GM18498 (cell line): ENCODE results near the gene GALNT7.
A peak's percentile ranks its signal among the peaks of the same experiment; 100 is the strongest.
"Not testable (repeated sequence)": the region's sequence is repeated elsewhere in the genome, so short reads cannot be mapped to it uniquely, and the experiment has no call there.

ENCODE experiments used
- ATAC-seq: cut with Tn5 transposase; IDR thresholded peaks from one replicate; pipeline ENCODE4 v1.9.1; 2021; ENCODE audit warnings: mild to moderate bottlenecking, moderate library complexity; ENCODE audit not compliant: unreplicated experiment

The GALNT7 gene

GRCh38 chr4:173192375-173193162 is 24.0 kb downstream of the GALNT7 start:
- ATAC-seq = no peak

- ATAC-seq = no peak
Observed at GRCh38 chr4:173194157-173194556, 25.5 kb downstream of the GALNT7 start.

GRCh38 chr4:173195109-173195508 is 26.5 kb downstream of the GALNT7 start:
- no peak for ATAC-seq

DNA sequence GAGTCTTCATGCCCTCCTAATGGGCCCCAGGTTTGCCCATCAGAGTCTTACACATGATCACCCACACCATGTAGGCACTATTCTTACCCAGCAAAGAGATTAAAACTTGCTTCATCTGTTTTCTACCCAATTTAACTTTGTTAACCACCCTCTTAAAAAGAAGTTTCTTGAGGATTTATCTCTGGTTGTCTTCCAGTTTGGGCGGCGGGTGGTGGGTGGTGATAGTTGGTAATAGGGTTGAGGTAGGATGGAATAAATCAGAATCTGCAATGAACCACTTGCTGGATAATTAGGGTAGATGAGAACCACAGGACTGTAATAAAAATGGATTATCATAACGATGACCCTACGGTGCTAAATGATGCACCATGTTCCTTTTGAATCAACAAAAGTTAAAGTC is 30.9 kb downstream of the GALNT7 start:
- ATAC-seq = no peak

DNA sequence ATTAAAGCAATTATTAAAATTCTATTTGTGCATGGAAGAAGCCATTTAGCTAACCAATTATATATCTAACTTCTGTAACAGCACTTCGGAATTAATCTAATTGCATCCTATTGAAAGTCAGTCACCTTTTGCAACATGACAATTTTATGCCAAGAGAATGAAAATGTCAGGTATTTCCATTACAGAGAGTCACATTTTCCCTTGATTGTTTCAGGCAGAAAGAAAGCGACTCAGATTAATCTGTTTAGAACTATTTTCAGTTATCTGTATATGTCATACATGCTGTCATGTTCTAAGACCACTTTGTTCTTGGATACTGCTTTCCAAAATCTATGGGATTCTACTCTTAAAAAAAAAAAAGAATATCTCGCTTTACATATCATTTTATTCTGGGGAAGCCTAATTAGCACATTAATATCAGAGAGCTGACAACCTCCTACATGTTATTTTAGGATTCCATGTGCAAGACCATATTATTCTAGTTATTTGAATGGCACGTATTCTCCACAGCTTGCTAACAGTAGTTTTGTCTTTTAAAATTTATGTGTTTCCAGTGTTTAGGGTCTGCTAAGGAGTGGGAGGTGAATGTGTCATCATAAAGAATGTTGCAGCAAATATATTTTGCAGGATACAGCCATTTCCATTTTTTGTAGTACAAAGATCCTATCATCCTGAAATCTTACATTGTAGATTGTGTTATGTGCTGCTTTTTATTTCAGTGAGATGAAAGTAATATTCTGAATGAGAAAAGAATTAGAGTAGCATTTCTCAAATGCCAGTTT is 31.7 kb downstream of the GALNT7 start:
- no peak for ATAC-seq

- no peak for ATAC-seq
Observed at GRCh38 chr4:173202395-173202794, 33.8 kb downstream of the GALNT7 start.

- ATAC-seq = no peak
Observed at GRCh38 chr4:173205656-173206055, 37.0 kb downstream of the GALNT7 start.

DNA sequence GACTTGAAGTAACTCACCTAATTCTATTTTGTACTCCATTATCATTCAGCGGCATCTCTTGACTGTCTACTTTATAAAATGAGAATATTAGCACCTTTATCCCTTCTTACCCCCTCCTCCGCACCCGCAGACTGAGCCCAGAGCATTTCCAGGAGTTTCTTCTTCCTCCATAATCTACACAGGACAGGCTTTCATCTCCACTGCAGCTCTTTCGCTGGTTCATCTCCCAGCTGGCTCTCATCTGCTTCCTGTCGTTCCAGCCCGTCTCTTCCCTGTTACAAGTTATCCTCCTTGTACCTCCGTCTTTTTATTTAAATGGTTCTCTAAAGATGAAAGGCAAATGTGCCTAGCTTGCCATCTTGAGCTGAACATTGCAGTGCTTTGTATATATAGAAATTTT is 39.8 kb downstream of the GALNT7 start:
- no peak for ATAC-seq

- no peak for ATAC-seq
Observed at GRCh38 chr4:173211222-173211621, 42.6 kb downstream of the GALNT7 start.

GRCh38 chr4:173211838-173212237 is 43.2 kb downstream of the GALNT7 start:
- ATAC-seq = peak; percentile 57

- ATAC-seq = no peak
Observed at GRCh38 chr4:173212379-173212778, 43.8 kb downstream of the GALNT7 start.

DNA sequence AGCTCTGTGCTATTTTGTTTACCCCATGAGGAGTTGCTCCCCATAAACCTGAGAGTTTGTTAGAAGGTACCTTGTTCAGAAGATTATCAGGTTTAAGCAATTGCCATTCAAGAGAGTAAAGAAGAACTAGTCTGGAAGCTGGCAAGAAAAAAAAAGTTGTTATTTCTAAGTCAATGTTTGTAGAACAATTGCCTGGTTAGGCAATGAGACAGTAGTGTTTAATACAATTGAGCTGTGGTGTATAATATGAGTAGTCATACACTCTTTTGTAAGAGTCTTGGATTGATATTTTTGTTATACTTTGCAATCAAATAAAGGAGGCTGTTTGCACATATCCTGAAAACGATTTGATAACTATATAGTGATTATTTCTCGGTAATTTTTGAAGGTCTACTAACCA is 44.7 kb downstream of the GALNT7 start:
- ATAC-seq = no peak

GRCh38 chr4:173214231-173214630 is 45.6 kb downstream of the GALNT7 start:
- ATAC-seq = no peak

DNA sequence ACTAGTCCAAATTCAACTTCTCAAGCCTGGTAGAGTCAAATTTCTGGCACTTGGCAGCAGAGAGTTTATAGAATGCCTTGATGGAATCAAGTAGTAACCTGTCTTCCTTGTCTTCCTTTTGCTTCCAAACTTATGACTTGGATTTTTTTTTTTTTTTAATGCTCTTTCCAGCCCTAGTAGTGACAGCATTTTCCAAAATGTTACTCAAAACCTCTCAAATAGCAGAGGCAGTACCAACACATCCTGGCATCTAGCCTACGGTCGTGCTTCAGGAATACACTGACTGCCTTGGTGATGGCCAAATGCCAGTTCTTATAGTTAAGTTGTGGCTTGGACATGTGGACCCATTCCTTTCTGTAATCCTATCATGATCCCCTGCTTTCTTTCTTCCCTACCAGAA is 46.0 kb downstream of the GALNT7 start:
- ATAC-seq = no peak

DNA sequence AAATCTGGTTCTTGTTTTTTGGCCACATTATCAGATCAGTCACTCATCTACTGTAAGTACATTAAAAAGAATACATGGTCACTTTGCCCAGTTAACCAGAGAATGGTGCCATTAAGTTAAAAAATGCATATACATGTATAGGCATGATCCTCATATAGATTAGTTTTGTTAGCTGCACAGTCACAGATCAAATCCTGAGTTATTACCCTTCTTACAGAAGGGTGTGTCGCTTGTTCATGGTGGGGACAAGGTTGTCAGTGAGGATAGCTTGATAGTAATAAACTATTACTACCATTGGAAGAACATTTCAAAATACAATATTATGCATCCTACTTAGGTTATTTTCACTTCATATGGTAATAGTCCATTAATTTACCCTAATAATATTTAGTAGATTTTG is 48.5 kb downstream of the GALNT7 start:
- ATAC-seq = no peak

DNA sequence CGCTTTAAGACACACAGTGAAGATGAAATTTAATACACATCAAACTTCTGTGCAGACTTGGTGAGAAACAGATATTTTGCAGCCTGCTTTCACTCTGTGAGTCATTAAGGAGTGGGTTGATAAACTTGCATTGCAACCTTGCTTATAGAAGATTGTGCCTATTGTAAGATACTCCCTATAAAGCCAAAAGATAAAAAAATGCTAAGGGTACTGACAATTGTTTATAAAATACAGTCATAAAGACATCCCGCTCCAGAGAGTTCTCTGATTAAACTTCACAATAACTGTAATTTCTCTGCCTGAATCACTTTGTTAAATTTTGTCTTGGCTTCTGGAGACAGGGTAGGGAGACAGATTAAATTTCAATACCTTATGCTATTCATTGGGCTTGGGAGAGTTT is 49.1 kb downstream of the GALNT7 start:
- no peak for ATAC-seq

DNA sequence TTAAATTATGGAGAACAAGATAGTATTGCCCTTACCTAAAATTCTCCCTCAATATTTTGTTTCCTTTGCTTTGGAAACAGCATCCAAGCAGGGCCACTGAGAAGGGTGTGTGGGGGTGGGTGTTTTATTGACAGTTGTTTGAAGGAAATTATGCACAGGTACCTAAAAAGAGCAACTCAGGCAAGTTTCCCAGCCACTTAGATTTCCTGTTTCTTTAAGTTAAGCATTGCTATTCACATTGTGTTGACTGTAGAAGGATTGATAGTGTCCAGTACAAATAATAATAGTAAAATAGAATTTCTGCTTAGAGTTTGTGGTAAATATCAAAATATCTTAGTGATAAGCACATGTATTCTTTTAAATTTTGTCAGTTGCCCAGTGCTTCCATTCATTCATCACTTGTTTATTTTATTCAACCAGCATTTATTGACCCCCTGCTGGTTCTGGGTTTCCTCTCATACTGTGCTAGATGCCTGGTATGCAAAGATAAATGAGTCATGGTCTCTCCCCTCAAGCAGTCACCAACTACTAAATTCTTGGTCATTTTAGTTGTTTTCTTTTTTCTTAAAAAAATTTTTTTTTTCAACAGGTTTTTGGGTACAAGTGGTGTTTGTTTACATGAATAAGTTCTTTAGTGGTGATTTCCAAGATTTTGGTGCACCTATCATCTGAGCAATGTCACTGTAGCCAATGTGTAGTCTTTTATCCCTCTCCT is 50.0 kb downstream of the GALNT7 start:
- ATAC-seq = no peak

DNA sequence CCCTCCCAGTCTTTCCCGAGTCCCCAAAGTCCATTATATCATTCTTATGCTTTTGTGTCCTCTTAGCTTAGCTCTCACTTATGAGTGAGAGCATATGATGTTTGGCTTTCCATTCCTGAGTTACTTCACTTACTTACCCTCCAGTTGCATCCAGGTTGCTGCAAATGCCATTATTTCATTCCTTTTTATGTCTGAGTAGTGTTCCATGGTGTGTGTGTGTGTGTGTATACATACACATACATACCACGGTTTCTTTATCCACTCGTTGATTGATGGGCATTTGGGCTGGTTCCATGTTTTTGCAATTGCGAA is 50.5 kb downstream of the GALNT7 start:
- ATAC-seq = not testable (repeated sequence)

GRCh38 chr4:173223743-173224142 is 55.1 kb downstream of the GALNT7 start:
- no peak for ATAC-seq

GRCh38 chr4:173226401-173226888 is 57.8 kb downstream of the GALNT7 start:
- ATAC-seq = no peak

- ATAC-seq = no peak
Observed at GRCh38 chr4:173227756-173228155, 59.1 kb downstream of the GALNT7 start.

DNA sequence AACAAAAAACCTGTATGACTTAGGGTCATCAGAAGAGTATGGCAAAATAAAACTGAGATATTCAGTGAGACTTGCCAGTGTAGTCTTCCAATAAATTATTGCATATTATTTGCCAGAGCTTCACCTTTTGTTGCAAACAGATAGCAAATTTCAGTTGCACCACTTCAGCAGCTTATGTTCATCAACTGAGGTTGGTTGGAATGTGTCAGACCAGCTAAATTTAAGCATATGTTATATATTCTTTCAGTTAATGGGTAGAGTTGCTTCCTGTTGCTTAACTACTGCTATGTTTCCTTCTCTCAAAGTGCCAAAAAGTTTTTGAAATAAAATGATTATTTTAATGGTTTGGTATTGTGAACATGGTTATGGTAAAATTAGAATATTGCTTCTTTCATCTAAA is 61.5 kb downstream of the GALNT7 start:
- no peak for ATAC-seq
